SW 1271 (cell line): ENCODE measurements around the gene RASGRP2.

Source experiments
- DNase-seq, 2 experiments: peaks; one replicate each; lab custom pipeline; 2025; lab: John Stamatoyannopoulos, UW

Gene RASGRP2

GRCh38 chr11:64755681-64756361 is 11.9 kb upstream of the RASGRP2 start:
- no peak for DNase-seq

GRCh38 chr11:64754919-64755662 is 11.1 kb upstream of the RASGRP2 start:
- no peak for DNase-seq

- no peak for DNase-seq
Measured at GRCh38 chr11:64754124-64754918, 10.4 kb upstream of the RASGRP2 start.

GRCh38 chr11:64753380-64754123 is 9.6 kb upstream of the RASGRP2 start:
- DNase-seq: no peak

GRCh38 chr11:64753019-64753379 is 9.1 kb upstream of the RASGRP2 start:
- no peak for DNase-seq

- DNase-seq: no peak
Measured at GRCh38 chr11:64752175-64752970, 8.4 kb upstream of the RASGRP2 start.

GRCh38 chr11:64751580-64751979 is 7.6 kb upstream of the RASGRP2 start:
- DNase-seq: no peak

- no peak for DNase-seq
Measured at GRCh38 chr11:64751136-64751535, 7.2 kb upstream of the RASGRP2 start.

GRCh38 chr11:64750361-64751054 is 6.6 kb upstream of the RASGRP2 start:
- no peak for DNase-seq

- DNase-seq: no peak
Measured at GRCh38 chr11:64747961-64748665, 4.2 kb upstream of the RASGRP2 start.

GRCh38 chr11:64746486-64746885 is 2.5 kb upstream of the RASGRP2 start:
- DNase-seq: no peak

- DNase-seq: peak; percentile 63 to 65
Measured at GRCh38 chr11:64745521-64746328, 1.8 kb upstream of the RASGRP2 start.

- no peak for DNase-seq
Measured at GRCh38 chr11:64745189-64745520, 1.2 kb upstream of the RASGRP2 start.

- DNase-seq: no peak
Measured at GRCh38 chr11:64744544-64745188, 724 bp upstream of the RASGRP2 start.

- peak in 1 of 2 experiments; percentile 11 for DNase-seq
Measured at GRCh38 chr11:64742889-64743590, 902 bp downstream of the RASGRP2 start.

- DNase-seq: no peak
Measured at GRCh38 chr11:64742087-64742888, 1.7 kb downstream of the RASGRP2 start.

GRCh38 chr11:64741375-64742086 is 2.4 kb downstream of the RASGRP2 start:
- no peak for DNase-seq
